GM21825 (cell line): Measurements from ENCODE around the gene ANGEL2.
"Not testable (repeated sequence)": the region's sequence is repeated elsewhere in the genome, so short reads cannot be mapped to it uniquely, and the experiment has no call there.

ENCODE experiments used
- ATAC-seq: cut with Tn5 transposase; IDR thresholded peaks from one replicate; pipeline ENCODE4 v1.9.1; 2021; ENCODE audit warnings: mild to moderate bottlenecking, moderate library complexity; ENCODE audit not compliant: unreplicated experiment

ANGEL2 gene

GRCh38 chr1:213015099-213016050 is at the start of gene ANGEL2:
ANGEL2 (minus strand) TSS chr1:213015867; CDS start chr1:213015671, 196 bp downstream.
- peak; percentile 92 for ATAC-seq

GRCh38 chr1:213061263-213061662 is 45.6 kb upstream of the ANGEL2 start:
- ATAC-seq, result no peak

GRCh38 chr1:213060836-213061235 is 45.2 kb upstream of the ANGEL2 start:
- no peak for ATAC-seq

GRCh38 chr1:213057264-213058059 is 41.8 kb upstream of the ANGEL2 start:
- no peak for ATAC-seq

GRCh38 chr1:213055767-213056166 is 40.1 kb upstream of the ANGEL2 start:
- ATAC-seq, result no peak

- no peak for ATAC-seq
These were observed 39.3 kb upstream of the ANGEL2 start for GRCh38 chr1:213054733-213055591.

GRCh38 chr1:213054142-213054541 is 38.5 kb upstream of the ANGEL2 start:
- no peak for ATAC-seq

- no peak for ATAC-seq
These were observed 37.8 kb upstream of the ANGEL2 start for GRCh38 chr1:213053455-213053854.

- no peak for ATAC-seq
These were observed 36.2 kb upstream of the ANGEL2 start for GRCh38 chr1:213051881-213052202.

GRCh38 chr1:213051127-213051880 is 35.6 kb upstream of the ANGEL2 start, which contains the start of gene RPS6KC1:
RPS6KC1 (plus strand) TSS chr1:213051241; CDS start chr1:213051405, 164 bp downstream.
- peak; percentile 97 for ATAC-seq

GRCh38 chr1:213050745-213051126 is 35.1 kb upstream of the ANGEL2 start:
- ATAC-seq, result no peak

- no peak for ATAC-seq
These were observed 33.6 kb upstream of the ANGEL2 start for GRCh38 chr1:213049232-213049631.

- not testable (repeated sequence) for ATAC-seq
These were observed 29.9 kb upstream of the ANGEL2 start for GRCh38 chr1:213045321-213046226.

GRCh38 chr1:213041443-213041842 is 25.8 kb upstream of the ANGEL2 start:
- ATAC-seq, result no peak

GRCh38 chr1:213035573-213035972 is 19.9 kb upstream of the ANGEL2 start:
- no peak for ATAC-seq

- no peak for ATAC-seq
These were observed 19.0 kb upstream of the ANGEL2 start for GRCh38 chr1:213034713-213035112.

- ATAC-seq, result no peak
These were observed 17.0 kb upstream of the ANGEL2 start for GRCh38 chr1:213032651-213033050.

GRCh38 chr1:213027024-213027423 is 11.4 kb upstream of the ANGEL2 start:
- ATAC-seq, result not testable (repeated sequence)

- no peak for ATAC-seq
These were observed 4.3 kb upstream of the ANGEL2 start for GRCh38 chr1:213020016-213020415.
